ENCODE results near the gene SLC37A1. TPM values are rescaled to one million over a fixed set of nuclear protein-coding genes. Genes with fewer than 3 reads are reported as not detected.

SLC37A1 gene
- total RNA-seq, 1 experiment from 2014 or later, result 15.0 TPM

DNA sequence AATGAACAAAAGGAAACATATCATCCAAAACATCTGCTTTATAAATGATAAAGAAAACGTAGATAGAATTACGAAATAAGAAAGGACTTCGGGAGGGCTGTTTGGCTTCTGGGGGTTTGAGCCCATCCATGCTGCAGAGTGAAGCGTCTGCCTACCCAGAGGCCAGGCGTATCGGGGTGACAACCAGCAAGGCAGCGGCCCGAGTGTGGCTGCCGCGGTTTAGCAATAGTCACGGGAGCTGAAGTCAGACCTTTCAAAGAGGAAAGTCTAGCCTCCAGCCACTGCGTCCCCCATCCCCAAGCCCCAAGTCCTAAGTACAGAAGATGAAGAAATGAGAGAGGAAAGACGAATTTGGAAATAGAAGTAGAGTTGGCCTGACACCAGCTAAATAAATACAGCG, 8.6 kb downstream of the SLC37A1 start:
- H3K4me2 ChIP-seq (ENCODE audit: low read length), result no peak overlapping the region
- no TSS peak for BruUV-seq (replicated peaks)
- RAD21 ChIA-PET (ENCODE audit: low non-redundant PET in 1 of 2, low total read pairs in 2 of 2, uncharacterized antibody in 2 of 2, unreplicated experiment in 2 of 2), result no interaction called here
- CTCF ChIA-PET, result interaction anchor here (1.0 kb wide), 1 partner anchor 71 kb away, joined by 3 read pairs; no protein-coding TSS in a partner anchor
- TF ChIP-seq EZH2phosphoT487 (IDR thresholded peaks at IDR 0.05; ENCODE audit: borderline replicate concordance), result no peak
- TF ChIP-seq, protein P1, sequence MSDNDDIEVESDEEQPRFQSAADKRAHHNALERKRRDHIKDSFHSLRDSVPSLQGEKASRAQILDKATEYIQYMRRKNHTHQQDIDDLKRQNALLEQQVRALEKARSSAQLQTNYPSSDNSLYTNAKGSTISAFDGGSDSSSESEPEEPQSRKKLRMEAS (IDR thresholded peaks at IDR 0.05), result no peak
- TF ChIP-seq CEBPB (IDR thresholded peaks at IDR 0.05; ENCODE audit: low read depth), result no peak
- no peak for TF ChIP-seq YY1 (IDR thresholded peaks at IDR 0.05; ENCODE audit: extremely low read depth, insufficient replicate concordance, low read depth, low read length)
- no peak for TF ChIP-seq JUND (IDR thresholded peaks at IDR 0.05)
- no peak for TF ChIP-seq EZH2 (IDR thresholded peaks at IDR 0.05)
- no peak for TF ChIP-seq FOSL1 (IDR thresholded peaks at IDR 0.05; ENCODE audit: low read depth)
- TF ChIP-seq, protein P2, sequence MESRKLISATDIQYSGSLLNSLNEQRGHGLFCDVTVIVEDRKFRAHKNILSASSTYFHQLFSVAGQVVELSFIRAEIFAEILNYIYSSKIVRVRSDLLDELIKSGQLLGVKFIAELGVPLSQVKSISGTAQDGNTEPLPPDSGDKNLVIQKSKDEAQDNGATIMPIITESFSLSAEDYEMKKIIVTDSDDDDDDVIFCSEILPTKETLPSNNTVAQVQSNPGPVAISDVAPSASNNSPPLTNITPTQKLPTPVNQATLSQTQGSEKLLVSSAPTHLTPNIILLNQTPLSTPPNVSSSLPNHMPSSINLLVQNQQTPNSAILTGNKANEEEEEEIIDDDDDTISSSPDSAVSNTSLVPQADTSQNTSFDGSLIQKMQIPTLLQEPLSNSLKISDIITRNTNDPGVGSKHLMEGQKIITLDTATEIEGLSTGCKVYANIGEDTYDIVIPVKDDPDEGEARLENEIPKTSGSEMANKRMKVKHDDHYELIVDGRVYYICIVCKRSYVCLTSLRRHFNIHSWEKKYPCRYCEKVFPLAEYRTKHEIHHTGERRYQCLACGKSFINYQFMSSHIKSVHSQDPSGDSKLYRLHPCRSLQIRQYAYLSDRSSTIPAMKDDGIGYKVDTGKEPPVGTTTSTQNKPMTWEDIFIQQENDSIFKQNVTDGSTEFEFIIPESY (IDR thresholded peaks at IDR 0.05; ENCODE audit: extremely low read depth, insufficient replicate concordance, low read length), result no peak
- TF ChIP-seq ZFX (IDR thresholded peaks at IDR 0.05), result no peak
- no peak for TF ChIP-seq EGR1 (IDR thresholded peaks at IDR 0.05; ENCODE audit: low read depth)
- H3K4me3 ChIP-seq (replicated peaks in 1 of 2; ENCODE audit: low read depth in 1 of 2, low read length in 2 of 2), result no peak overlapping the region
- no peaks in the 10 kb centered on the region for H3K9me3 ChIP-seq (ENCODE audit: control insufficient read depth in 1 of 2, insufficient read depth in 1 of 2, low read depth in 1 of 2, low read length in 2 of 2)
- H3K36me3 ChIP-seq (ENCODE audit: control insufficient read depth in 1 of 2, insufficient read depth in 2 of 2, low read length in 2 of 2), result peaks cover 0 to 7% of the 10 kb centered on the region in 2 experiments; a peak in 2 of 4 replicates
- no peak for ATAC-seq
- intact Hi-C loops (cut with micrococcal nuclease), result no loop called here
- H3K9ac ChIP-seq (ENCODE audit: low read length), result no peak overlapping the region
- POLR2A ChIA-PET, result no interaction called here
- H3K79me2 ChIP-seq (ENCODE audit: insufficient read depth, low read length), result no peaks in the 10 kb centered on the region
- no peak overlapping the region for H2AFZ ChIP-seq (ENCODE audit: low read depth, low read length, poor library complexity, severe bottlenecking)
- H3K27me3 ChIP-seq (ENCODE audit: insufficient read depth, low read length), result no peaks in the 10 kb centered on the region
- no peak for DNase-seq (ENCODE audit: low read depth, low spot score)
- no peaks in the 10 kb centered on the region for H3K9me2 ChIP-seq (ENCODE audit: insufficient read depth)
- H3K27ac ChIP-seq (ENCODE audit: low read depth, low read length), result no peak overlapping the region
- H3K4me1 ChIP-seq (ENCODE audit: control insufficient read depth in 1 of 2, insufficient read depth in 2 of 2, low read length in 2 of 2), result peaks cover 20 to 23% of the 10 kb centered on the region in 2 experiments
- no peaks in the 10 kb centered on the region for H4K20me1 ChIP-seq (ENCODE audit: insufficient read depth)

All from HCT116 (cell line).